ENCODE data around the gene PNKD.

DNA sequence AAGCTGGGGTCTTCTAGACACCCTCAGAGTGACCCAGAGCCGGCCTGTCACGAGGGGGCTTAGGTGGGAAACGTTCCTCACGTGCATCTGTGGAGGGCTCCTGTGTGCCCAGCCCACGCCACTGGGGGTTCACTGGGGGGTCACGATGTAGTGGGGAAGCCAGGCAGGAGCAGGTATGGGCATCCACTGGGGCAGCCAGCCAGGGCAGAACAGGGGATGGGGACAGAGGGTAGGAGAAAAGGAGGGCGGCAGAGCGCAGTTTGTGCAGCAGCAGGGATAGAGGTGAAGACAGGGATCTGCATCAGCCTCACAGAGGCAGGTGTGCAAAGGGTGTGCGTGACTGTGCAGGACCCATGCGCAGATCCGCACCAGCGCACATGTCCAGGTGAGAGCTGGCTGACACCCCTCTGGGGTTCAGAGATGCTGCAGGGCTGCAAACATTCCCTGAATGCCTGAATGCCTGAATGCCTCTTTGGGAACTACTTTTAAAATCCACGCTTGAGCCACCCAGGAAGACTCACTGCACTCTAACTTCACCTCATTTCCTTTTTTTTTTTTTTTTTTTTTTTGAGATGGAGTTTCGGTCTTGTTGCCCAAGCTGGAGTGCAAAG lies 10.0 kb downstream of the PNKD start:
- TF ChIP-seq, protein P1, sequence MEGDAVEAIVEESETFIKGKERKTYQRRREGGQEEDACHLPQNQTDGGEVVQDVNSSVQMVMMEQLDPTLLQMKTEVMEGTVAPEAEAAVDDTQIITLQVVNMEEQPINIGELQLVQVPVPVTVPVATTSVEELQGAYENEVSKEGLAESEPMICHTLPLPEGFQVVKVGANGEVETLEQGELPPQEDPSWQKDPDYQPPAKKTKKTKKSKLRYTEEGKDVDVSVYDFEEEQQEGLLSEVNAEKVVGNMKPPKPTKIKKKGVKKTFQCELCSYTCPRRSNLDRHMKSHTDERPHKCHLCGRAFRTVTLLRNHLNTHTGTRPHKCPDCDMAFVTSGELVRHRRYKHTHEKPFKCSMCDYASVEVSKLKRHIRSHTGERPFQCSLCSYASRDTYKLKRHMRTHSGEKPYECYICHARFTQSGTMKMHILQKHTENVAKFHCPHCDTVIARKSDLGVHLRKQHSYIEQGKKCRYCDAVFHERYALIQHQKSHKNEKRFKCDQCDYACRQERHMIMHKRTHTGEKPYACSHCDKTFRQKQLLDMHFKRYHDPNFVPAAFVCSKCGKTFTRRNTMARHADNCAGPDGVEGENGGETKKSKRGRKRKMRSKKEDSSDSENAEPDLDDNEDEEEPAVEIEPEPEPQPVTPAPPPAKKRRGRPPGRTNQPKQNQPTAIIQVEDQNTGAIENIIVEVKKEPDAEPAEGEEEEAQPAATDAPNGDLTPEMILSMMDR (IDR thresholded peaks at IDR 0.05; ENCODE audit: insufficient read depth, low read length): no peak
- TF ChIP-seq POLR2AphosphoS5 (IDR thresholded peaks at IDR 0.05; ENCODE audit: low read depth) (no peak), GABPA (IDR thresholded peaks at IDR 0.05; ENCODE audit: low read depth) (no peak)
